Endothelial cell of umbilical vein (primary cell): ENCODE data around the gene TTLL7. TPM values are rescaled to one million over a fixed set of nuclear protein-coding genes. Genes with fewer than 3 reads are reported as not detected.

Source experiments
- BruUV-seq: library from RNA; stranded (reverse); fragments of 400-500 nt; replicated peaks from 2 replicates; lab custom pipeline; 2021; lab: Mats Ljungman, UMichigan
- CTCF ChIA-PET: fragments of 300-600, 350-600 bp; sonication (Branson Sonifier 250); formaldehyde crosslinking; loops from one replicate; lab custom pipeline; 2021; ENCODE audit warnings: antibody characterized with exemption, inconsistent platforms; lab: Charles Lee
- POLR2A ChIA-PET: fragments of 300-600, 350-600 bp; sonication (Branson Sonifier 250); formaldehyde crosslinking; loops from one replicate; lab custom pipeline; 2021; ENCODE audit warnings: antibody characterized with exemption, inconsistent platforms; lab: Charles Lee
- DNase-seq: peaks from one replicate; pipeline ENCODE4 v3.0.0-alpha.2; 2011; ENCODE audit warnings: low read depth, low spot score
- FAIRE-seq: peaks from 2 replicates; lab custom pipeline; 2011; peaks lifted over from hg19 to GRCh38; lab: Jason Lieb, UNC
- H2AFZ ChIP-seq: 2 replicates; pipeline ENCODE4 v1.6.0; 2012; ENCODE audit warnings: low read depth, low read length, control low read depth, inconsistent platforms
- H3K27ac ChIP-seq: 2 replicates; pipeline ENCODE4 v1.5.1; 2011; ENCODE audit warnings: low read depth, mild to moderate bottlenecking, control low read depth, low read length, moderate library complexity; ENCODE audit not compliant: insufficient read depth
- H3K27me3 ChIP-seq, 2 experiments: 2 replicates each; pipeline versions ENCODE4 v1.6.0 to v1.6.1; 2011; ENCODE audit warnings: low read length in 2 of 2, mixed read lengths in 1 of 2; ENCODE audit not compliant: control insufficient read depth in 2 of 2, insufficient read depth in 2 of 2
- H3K36me3 ChIP-seq, 2 experiments: 2 replicates in 1 of 2; 3 replicates in 1 of 2; pipeline ENCODE4 v1.5.1; 2011; ENCODE audit warnings: low read length in 2 of 2, mild to moderate bottlenecking in 1 of 2, moderate library complexity in 1 of 2; ENCODE audit not compliant: control insufficient read depth in 2 of 2, insufficient read depth in 2 of 2; ENCODE audit errors: extremely low read depth in 1 of 2
- H3K4me1 ChIP-seq: 3 replicates; pipeline ENCODE4 v1.5.1; 2011; ENCODE audit warnings: mild to moderate bottlenecking, low read length; ENCODE audit not compliant: control insufficient read depth, insufficient read depth; ENCODE audit errors: extremely low read depth
- H3K4me2 ChIP-seq: 2 replicates; pipeline ENCODE4 v1.6.1; 2011; ENCODE audit warnings: low read length, control low read depth, mixed read lengths; ENCODE audit not compliant: insufficient read depth
- H3K4me3 ChIP-seq, 3 experiments: fragments of 200-600 bp in 1 of 3; sonication (generic), shearing (Covaris generic) in 1 of 3; replicated peaks in 1 of 3; 2 replicates each; pipeline ENCODE4 v1.5.1; 2011 to 2016; ENCODE audit warnings: control low read depth in 3 of 3, low read length in 3 of 3, mild to moderate bottlenecking in 2 of 3, inconsistent platforms in 1 of 3, low read depth in 1 of 3, moderate library complexity in 1 of 3; ENCODE audit not compliant: insufficient read depth in 1 of 3
- H3K79me2 ChIP-seq: 2 replicates; pipeline ENCODE4 v1.6.0; 2012; ENCODE audit warnings: low read length, inconsistent platforms; ENCODE audit not compliant: control insufficient read depth, insufficient read depth
- H3K9ac ChIP-seq: replicated peaks from 2 replicates; pipeline ENCODE3; 2011; ENCODE audit warnings: low read length, control low read depth; ENCODE audit not compliant: insufficient read depth; ENCODE audit errors: extremely low read depth
- H3K9me1 ChIP-seq: replicated peaks from 3 replicates; pipeline ENCODE4 v1.6.0; 2011; ENCODE audit warnings: mild to moderate bottlenecking, low read length; ENCODE audit not compliant: control insufficient read depth, insufficient read depth; ENCODE audit errors: extremely low read depth
- H3K9me3 ChIP-seq: replicated peaks from 2 replicates; pipeline ENCODE4 v1.5.1; 2012; ENCODE audit warnings: low read length, inconsistent platforms; ENCODE audit not compliant: control insufficient read depth, insufficient read depth
- H4K20me1 ChIP-seq: replicated peaks from 2 replicates; pipeline ENCODE3; 2011; ENCODE audit warnings: mild to moderate bottlenecking, low read length; ENCODE audit not compliant: control insufficient read depth, insufficient read depth; ENCODE audit errors: extremely low read depth
- CTCF ChIP-seq, 2 donors: IDR thresholded peaks; 1 replicate in 1 of 2; 2 replicates in 1 of 2; pipeline ENCODE4 v1.5.1; 2011; ENCODE audit warnings: low read length in 2 of 2, mild to moderate bottlenecking in 2 of 2, moderate library complexity in 2 of 2, control low read depth in 1 of 2, inconsistent platforms in 1 of 2, low read depth in 1 of 2; ENCODE audit not compliant: insufficient read depth in 1 of 2; ENCODE audit errors: extremely low read depth in 1 of 2
- EZH2 ChIP-seq: IDR thresholded peaks from 2 replicates; pipeline ENCODE4 v1.6.1; 2012; ENCODE audit warnings: borderline replicate concordance, low read depth, mild to moderate bottlenecking, moderate library complexity, low read length, inconsistent platforms; ENCODE audit not compliant: severe bottlenecking
- JUN ChIP-seq: IDR thresholded peaks from 2 replicates; pipeline ENCODE4 v1.6.1; 2011; ENCODE audit warnings: borderline replicate concordance, low read depth; ENCODE audit not compliant: insufficient read length, insufficient read depth
- MAX ChIP-seq: IDR thresholded peaks from 2 replicates; pipeline ENCODE4 v1.6.1; 2011; ENCODE audit not compliant: insufficient read depth, insufficient read length
- MYC ChIP-seq: IDR thresholded peaks from one replicate; pipeline ENCODE4 v1.6.1; 2011; ENCODE audit warnings: mild to moderate bottlenecking, low read depth, low read length
- POLR2A ChIP-seq: IDR thresholded peaks from 2 replicates; pipeline ENCODE4 v1.6.1; 2012; ENCODE audit warnings: low read depth, mild to moderate bottlenecking, control low read depth, low read length
- POLR2AphosphoS5 ChIP-seq: IDR thresholded peaks from 2 replicates; pipeline ENCODE4 v1.6.1; 2012; ENCODE audit warnings: low read depth, mild to moderate bottlenecking, control low read depth, low read length, moderate library complexity; ENCODE audit not compliant: insufficient read depth
- dilution Hi-C: fragments of 300-500 bp; cut with MboI; formaldehyde crosslinking; loops from one replicate; pipeline ENCODE4 v1.15.0; 2019; ENCODE audit warnings: low sequenced_read_pairs; ENCODE audit not compliant: extremely low pct_ligation_motif_present
- intact Hi-C: fragments of 100-400 bp; cut with micrococcal nuclease; formaldehyde crosslinking; loops from one replicate; pipeline ENCODE4 v1.10.0; 2022
- polyA plus RNA-seq, 4 experiments: library from polyadenylated mRNA; depleted of rRNA in 3 of 4; stranded (reverse) in 3 of 4; unstranded in 1 of 4; fragments of >200 nt; gene quantifications; 2 replicates each; pipeline versions ENCODE4 v1.2.1 to v1.2.3, GENCODE V29; 2011 to 2012; ENCODE audit warnings: missing spikeins in 1 of 4
- total RNA-seq: library from RNA; stranded (reverse); gene quantifications from 2 replicates; pipeline ENCODE4 v1.2.3, GENCODE V29; 2021

The TTLL7 gene
- total and polyA plus RNA-seq, 2 donors (not counting 3 experiments of a cell fraction or from before 2014, with no cell fraction given) = 2.1 to 11.7 TPM

DNA sequence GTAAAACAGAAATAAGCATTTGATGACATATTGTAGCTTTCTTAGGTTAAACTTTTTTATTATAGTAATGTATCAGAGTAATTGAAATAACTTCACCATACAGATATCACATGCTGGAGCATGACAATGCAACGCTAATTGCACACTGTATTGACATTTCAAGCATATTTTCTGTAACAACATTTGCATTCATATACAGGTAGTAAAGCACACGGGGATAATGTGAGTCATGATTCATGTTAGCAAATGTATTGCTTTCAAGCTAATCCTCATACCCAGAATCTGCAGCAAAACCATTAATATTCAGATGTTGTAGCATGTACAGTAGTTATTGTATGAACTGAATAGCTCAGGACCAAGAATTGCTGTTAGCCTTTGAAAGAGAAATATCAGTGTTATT is 133.9 kb downstream of the TTLL7 start:
- H3K9me3 ChIP-seq = no peaks in the 10 kb centered on the region
- POLR2A ChIA-PET = no interaction called here
- intact Hi-C loops (no loop called here), dilution Hi-C loops (no loop called here)
- FAIRE-seq = no peak
- CTCF ChIA-PET = no interaction called here
- H3K27ac ChIP-seq = no peak overlapping the region
- no peaks in the 10 kb centered on the region for H3K36me3 ChIP-seq
- no peak overlapping the region for H2AFZ ChIP-seq
- no peak for DNase-seq
- no peaks in the 10 kb centered on the region for H3K4me1 ChIP-seq
- TF ChIP-seq EZH2 = no peak
- TF ChIP-seq CTCF (IDR thresholded peaks at IDR 0.05; ENCODE audit: extremely low read depth in 1 of 2, insufficient read depth in 1 of 2, low read depth in 1 of 2, low read length in 2 of 2) = no peak
- TF ChIP-seq JUN = no peak
- TF ChIP-seq MYC = no peak
- TF ChIP-seq POLR2A = no peak
- no peak for TF ChIP-seq POLR2AphosphoS5
- no peak for TF ChIP-seq MAX
- H3K4me3 ChIP-seq = no peak overlapping the region
- no peaks in the 10 kb centered on the region for H3K27me3 ChIP-seq
- no peak overlapping the region for H3K9ac ChIP-seq
- H3K79me2 ChIP-seq = no peaks in the 10 kb centered on the region
- BruUV-seq = no TSS peak
- H3K4me2 ChIP-seq = no peak overlapping the region
- H3K9me1 ChIP-seq = no peaks in the 10 kb centered on the region
- no peaks in the 10 kb centered on the region for H4K20me1 ChIP-seq
